ENCODE results near the gene ZNF627. TPM values are rescaled to one million over a fixed set of nuclear protein-coding genes. Genes with fewer than 3 reads are reported as not detected.
"Not testable (repeated sequence)": the region's sequence is repeated elsewhere in the genome, so short reads cannot be mapped to it uniquely, and the experiment has no call there.

The ZNF627 gene
- total and polyA plus RNA-seq, 4 donors: 30.2 to 43.3 (median 37.9) TPM

DNA sequence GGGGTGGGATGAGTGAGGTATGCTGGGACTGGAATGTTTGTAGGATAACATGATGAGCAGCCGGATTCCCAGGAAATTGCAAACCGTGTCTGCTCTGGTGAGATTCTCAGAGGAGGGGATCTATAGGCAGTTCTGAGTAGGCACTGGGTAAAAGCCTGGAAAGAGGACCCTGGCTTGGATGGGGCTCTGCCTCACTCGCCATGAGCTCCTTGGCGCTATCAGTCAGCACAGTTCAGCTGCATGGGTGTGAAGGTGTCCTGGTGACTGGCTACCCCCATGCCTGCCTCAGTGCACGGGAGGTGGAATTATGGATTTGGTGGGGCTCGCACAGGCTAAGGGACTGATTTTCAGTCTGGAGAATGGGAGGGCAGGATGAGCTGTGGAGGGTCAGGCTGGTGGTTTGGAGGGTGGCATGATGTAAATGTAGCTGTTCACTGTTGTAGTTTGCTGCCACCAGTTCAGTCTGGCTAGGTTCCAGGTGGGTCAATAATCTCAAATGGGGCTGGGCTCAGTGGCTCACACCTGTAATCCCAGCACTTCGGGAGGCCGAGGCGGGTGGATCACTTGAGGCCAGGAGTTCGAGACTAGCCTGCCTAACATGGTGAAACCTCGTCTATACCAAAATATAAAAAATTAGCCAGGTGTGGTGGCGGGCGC lies 9.2 kb upstream of the ZNF627 start:
- Histone ChIP-seq H3K27ac (ENCODE audit: low read depth, low read length) (no peak overlapping the region), H3K9me3 (ENCODE audit: control insufficient read depth, insufficient read depth, low read length) (no peaks in the 10 kb centered on the region), H3K36me3 (ENCODE audit: control insufficient read depth, insufficient read depth, low read length) (no peaks in the 10 kb centered on the region), H3K4me1 (ENCODE audit: control insufficient read depth, insufficient read depth, low read length) (no peaks in the 10 kb centered on the region), H3K27me3 (ENCODE audit: control insufficient read depth, insufficient read depth, low read length) (no peaks in the 10 kb centered on the region), H3K4me3 (ENCODE audit: low read depth, low read length) (no peak overlapping the region)
- no peak for DNase-seq (ENCODE audit: low read depth in 4 of 6, low spot score in 6 of 6)
- WGBS (ENCODE audit: insufficient coverage): 65% methylated on average over 7 of the region's 13 CpGs

DNA sequence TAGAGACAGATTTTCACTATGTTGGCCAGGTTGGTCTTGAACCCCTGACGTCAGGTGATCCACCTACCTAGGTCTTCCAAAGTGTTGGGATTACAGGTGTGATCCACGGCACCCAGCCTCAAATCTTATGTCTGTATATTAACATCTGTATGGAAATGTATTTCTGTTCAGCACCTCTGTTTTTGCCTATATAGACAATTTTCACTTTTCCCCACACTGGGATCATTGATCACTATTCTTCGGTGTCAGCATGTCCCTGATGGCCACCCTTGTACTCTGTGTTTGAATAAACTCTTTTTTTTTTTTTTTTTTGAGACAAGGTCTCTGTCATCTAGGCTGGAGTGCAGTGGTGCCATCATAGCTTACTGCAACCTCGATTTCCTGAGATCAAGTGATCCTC lies 3.2 kb upstream of the ZNF627 start:
- H3K4me1 ChIP-seq (ENCODE audit: control insufficient read depth, insufficient read depth, low read length): peaks cover 16% of the 10 kb centered on the region
- no peaks in the 10 kb centered on the region for H3K9me3 ChIP-seq (ENCODE audit: control insufficient read depth, insufficient read depth, low read length)
- no peak overlapping the region for H3K27ac ChIP-seq (ENCODE audit: low read depth, low read length)
- no peak overlapping the region for H3K4me3 ChIP-seq (ENCODE audit: low read depth, low read length)
- WGBS (ENCODE audit: insufficient coverage): no CpG with 5 or more reads among the region's 4 CpGs
- DNase-seq (ENCODE audit: low read depth in 4 of 6, low spot score in 6 of 6): no peak
- peaks cover 7% of the 10 kb centered on the region for H3K36me3 ChIP-seq (ENCODE audit: control insufficient read depth, insufficient read depth, low read length)
- no peaks in the 10 kb centered on the region for H3K27me3 ChIP-seq (ENCODE audit: control insufficient read depth, insufficient read depth, low read length)

DNA sequence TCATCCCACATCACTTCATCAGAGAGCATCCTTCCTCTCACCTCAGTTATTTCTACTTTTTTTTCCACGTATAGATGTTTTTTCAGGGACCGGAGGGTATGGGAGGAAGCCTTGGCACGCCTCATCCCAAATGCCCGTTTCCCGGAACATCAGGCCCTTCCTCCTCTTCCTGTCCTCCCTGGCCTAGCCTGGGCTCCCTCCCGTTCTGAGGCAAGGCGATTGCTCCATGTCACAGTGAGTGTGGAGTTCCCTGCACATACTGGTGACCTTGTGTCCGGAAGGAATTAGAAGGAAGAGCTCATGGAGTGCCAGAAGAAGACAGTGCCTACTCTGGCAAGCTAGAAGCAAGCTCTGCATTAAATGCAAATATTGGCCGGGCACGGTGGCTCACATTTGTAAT lies 1.1 kb upstream of the ZNF627 start:
- Histone ChIP-seq H3K4me1 (ENCODE audit: control insufficient read depth, insufficient read depth, low read length) (peaks cover 17% of the 10 kb centered on the region), H3K36me3 (ENCODE audit: control insufficient read depth, insufficient read depth, low read length) (peaks cover 11% of the 10 kb centered on the region), H3K27me3 (ENCODE audit: control insufficient read depth, insufficient read depth, low read length) (no peaks in the 10 kb centered on the region), H3K27ac (ENCODE audit: low read depth, low read length) (no peak overlapping the region), H3K9me3 (ENCODE audit: control insufficient read depth, insufficient read depth, low read length) (no peaks in the 10 kb centered on the region), H3K4me3 (ENCODE audit: low read depth, low read length) (no peak overlapping the region)
- no peak for DNase-seq (ENCODE audit: low read depth in 4 of 6, low spot score in 6 of 6)
- WGBS (ENCODE audit: insufficient coverage): 95% methylated on average over 10 of the region's 10 CpGs

DNA sequence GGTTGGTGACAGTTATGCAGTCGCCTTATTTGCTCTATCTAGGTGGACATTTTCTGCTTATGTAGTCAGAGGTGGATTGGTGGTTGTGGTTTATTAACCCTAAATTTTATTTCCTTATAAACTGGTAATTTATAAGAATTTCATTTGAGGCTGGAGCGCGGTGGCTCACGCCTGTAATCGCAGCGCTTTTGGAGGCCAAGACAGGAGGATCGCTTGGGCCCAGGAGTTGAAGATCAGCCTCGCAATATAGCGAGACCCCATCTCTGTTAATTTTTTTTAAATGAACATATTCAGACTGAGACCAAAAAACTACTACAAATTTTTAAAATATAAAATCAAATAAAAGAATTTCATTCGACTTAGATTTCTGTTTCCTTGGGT lies 810 bp downstream of the ZNF627 start:
- H3K4me1 ChIP-seq (ENCODE audit: control insufficient read depth, insufficient read depth, low read length): peaks cover 17% of the 10 kb centered on the region
- DNase-seq (ENCODE audit: low read depth in 4 of 6, low spot score in 6 of 6): no peak
- H3K27ac ChIP-seq (ENCODE audit: low read depth, low read length): peak overlapping the region; percentile 97
- H3K36me3 ChIP-seq (ENCODE audit: control insufficient read depth, insufficient read depth, low read length): peaks cover 11% of the 10 kb centered on the region
- 50% methylated on average over 2 of the region's 10 CpGs for WGBS (ENCODE audit: insufficient coverage)
- H3K9me3 ChIP-seq (ENCODE audit: control insufficient read depth, insufficient read depth, low read length): no peaks in the 10 kb centered on the region
- no peaks in the 10 kb centered on the region for H3K27me3 ChIP-seq (ENCODE audit: control insufficient read depth, insufficient read depth, low read length)
- peak overlapping the region; percentile 97 for H3K4me3 ChIP-seq (ENCODE audit: low read depth, low read length)

DNA sequence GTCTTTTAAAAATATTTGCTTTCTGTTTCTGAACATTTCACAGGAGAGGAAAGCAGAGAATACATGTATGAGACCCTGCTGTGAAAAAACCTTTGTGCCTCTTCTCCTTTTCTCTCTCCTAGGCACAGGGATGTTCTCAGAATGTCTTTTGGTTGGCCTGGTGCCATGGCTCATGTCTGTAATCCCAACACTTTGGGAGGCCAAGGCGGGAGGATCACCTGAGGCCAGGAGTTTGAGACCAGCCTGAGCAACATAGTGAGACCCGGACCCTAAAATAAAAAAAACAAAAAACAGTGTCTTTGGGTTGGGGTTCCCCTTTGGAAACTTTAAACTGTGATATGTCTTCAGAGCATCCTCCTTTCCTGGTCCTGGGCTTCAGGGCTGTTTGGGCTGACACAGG lies 1.5 kb downstream of the ZNF627 start:
- no peak overlapping the region for H3K27ac ChIP-seq (ENCODE audit: low read depth, low read length)
- H3K36me3 ChIP-seq (ENCODE audit: control insufficient read depth, insufficient read depth, low read length): peaks cover 11% of the 10 kb centered on the region
- no peak overlapping the region for H3K4me3 ChIP-seq (ENCODE audit: low read depth, low read length)
- no CpG with 5 or more reads among the region's 2 CpGs for WGBS (ENCODE audit: insufficient coverage)
- H3K27me3 ChIP-seq (ENCODE audit: control insufficient read depth, insufficient read depth, low read length): no peaks in the 10 kb centered on the region
- DNase-seq (ENCODE audit: low read depth in 4 of 6, low spot score in 6 of 6): no peak
- H3K4me1 ChIP-seq (ENCODE audit: control insufficient read depth, insufficient read depth, low read length): peaks cover 17% of the 10 kb centered on the region
- H3K9me3 ChIP-seq (ENCODE audit: control insufficient read depth, insufficient read depth, low read length): no peaks in the 10 kb centered on the region

DNA sequence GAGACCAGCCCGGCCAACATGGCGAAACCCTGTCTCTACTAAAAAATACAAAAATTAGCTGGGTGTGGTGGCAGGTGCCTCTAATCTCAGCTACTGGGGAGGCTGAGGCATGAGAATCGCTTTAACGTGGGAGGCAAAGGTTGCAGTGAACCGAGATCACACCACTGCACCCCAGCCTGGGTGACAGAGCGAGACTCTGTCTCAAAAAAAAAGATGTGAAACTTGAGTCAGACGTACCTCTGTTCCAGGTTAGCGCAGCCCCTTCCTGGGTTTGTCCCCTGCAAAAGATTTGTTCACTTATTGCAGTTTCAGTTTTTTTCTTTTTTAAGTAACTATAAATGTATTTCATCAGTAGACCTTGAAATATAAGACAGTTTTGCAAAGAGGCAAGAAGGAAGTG lies 2.4 kb downstream of the ZNF627 start:
- H3K9me3 ChIP-seq (ENCODE audit: control insufficient read depth, insufficient read depth, low read length); H3K27me3 ChIP-seq (ENCODE audit: control insufficient read depth, insufficient read depth, low read length): not testable (repeated sequence)
- WGBS (ENCODE audit: insufficient coverage): 98% methylated on average over 4 of the region's 8 CpGs

DNA sequence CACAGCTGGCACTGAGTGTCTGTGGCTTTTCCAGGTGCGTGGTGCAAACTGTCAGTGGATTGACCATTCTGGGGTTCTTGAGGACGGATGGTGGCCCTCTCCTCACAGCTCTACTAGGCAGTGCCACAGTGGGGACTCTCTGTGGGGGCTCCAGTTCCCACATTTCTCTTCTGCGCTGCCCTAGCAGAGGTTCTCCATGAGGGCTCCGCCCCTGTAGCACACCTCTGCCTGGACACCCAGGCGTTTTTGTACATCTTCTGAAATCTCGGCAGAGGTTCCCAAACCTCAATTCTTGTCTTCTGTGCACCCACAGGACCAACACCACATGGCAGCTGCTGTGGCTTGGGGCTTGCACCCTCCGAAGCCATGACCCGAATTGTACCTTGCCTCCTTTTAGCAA lies 9.2 kb downstream of the ZNF627 start:
- Histone ChIP-seq H3K36me3 (ENCODE audit: control insufficient read depth, insufficient read depth, low read length) (peaks cover 14% of the 10 kb centered on the region), H3K27ac (ENCODE audit: low read depth, low read length) (no peak overlapping the region), H3K4me3 (ENCODE audit: low read depth, low read length) (no peak overlapping the region), H3K4me1 (ENCODE audit: control insufficient read depth, insufficient read depth, low read length) (no peaks in the 10 kb centered on the region), H3K27me3 (ENCODE audit: control insufficient read depth, insufficient read depth, low read length) (no peaks in the 10 kb centered on the region), H3K9me3 (ENCODE audit: control insufficient read depth, insufficient read depth, low read length) (peaks cover 11% of the 10 kb centered on the region)
- DNase-seq (ENCODE audit: low read depth in 4 of 6, low spot score in 6 of 6): no peak
- 98% methylated on average over 7 of the region's 8 CpGs for WGBS (ENCODE audit: insufficient coverage)

More for the DNA sequence above, 2.4 kb downstream of the ZNF627 start:
- H3K36me3 ChIP-seq (ENCODE audit: control insufficient read depth, insufficient read depth, low read length): peaks cover 15% of the 10 kb centered on the region
- not testable (repeated sequence) for DNase-seq (ENCODE audit: low read depth in 4 of 6, low spot score in 6 of 6); H3K4me3 ChIP-seq (ENCODE audit: low read depth, low read length); H3K27ac ChIP-seq (ENCODE audit: low read depth, low read length)
- H3K4me1 ChIP-seq (ENCODE audit: control insufficient read depth, insufficient read depth, low read length): peaks cover 17% of the 10 kb centered on the region

DNA sequence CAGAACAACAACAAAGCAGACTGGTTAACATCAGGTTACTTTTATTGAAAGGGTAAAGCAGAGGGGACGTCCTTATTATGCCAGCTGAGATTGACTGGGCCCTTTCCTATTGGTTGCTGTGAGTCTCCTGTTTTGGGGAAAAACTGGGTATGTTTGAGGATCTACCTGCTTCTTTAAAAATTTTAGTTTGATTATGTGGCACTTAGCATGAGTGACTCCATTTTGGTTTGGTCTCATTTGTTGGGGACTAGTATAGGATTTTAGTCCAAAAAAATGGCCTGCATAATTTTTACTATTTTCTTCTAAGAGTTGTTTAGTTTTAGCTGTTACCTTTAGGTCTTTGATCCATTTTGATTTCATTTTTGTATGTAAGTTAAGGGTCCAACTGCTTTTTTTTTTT lies 14.4 kb downstream of the ZNF627 start:
- WGBS (ENCODE audit: insufficient coverage): 40% methylated on average over 1 of the region's 1 CpG
- Histone ChIP-seq H3K4me3 (ENCODE audit: low read depth, low read length) (no peak overlapping the region), H3K27ac (ENCODE audit: low read depth, low read length) (no peak overlapping the region), H3K36me3 (ENCODE audit: control insufficient read depth, insufficient read depth, low read length) (peaks cover 26% of the 10 kb centered on the region), H3K27me3 (ENCODE audit: control insufficient read depth, insufficient read depth, low read length) (no peaks in the 10 kb centered on the region), H3K9me3 (ENCODE audit: control insufficient read depth, insufficient read depth, low read length) (peaks cover 3% of the 10 kb centered on the region), H3K4me1 (ENCODE audit: control insufficient read depth, insufficient read depth, low read length) (no peaks in the 10 kb centered on the region)
- no peak for DNase-seq (ENCODE audit: low read depth in 4 of 6, low spot score in 6 of 6)

DNA sequence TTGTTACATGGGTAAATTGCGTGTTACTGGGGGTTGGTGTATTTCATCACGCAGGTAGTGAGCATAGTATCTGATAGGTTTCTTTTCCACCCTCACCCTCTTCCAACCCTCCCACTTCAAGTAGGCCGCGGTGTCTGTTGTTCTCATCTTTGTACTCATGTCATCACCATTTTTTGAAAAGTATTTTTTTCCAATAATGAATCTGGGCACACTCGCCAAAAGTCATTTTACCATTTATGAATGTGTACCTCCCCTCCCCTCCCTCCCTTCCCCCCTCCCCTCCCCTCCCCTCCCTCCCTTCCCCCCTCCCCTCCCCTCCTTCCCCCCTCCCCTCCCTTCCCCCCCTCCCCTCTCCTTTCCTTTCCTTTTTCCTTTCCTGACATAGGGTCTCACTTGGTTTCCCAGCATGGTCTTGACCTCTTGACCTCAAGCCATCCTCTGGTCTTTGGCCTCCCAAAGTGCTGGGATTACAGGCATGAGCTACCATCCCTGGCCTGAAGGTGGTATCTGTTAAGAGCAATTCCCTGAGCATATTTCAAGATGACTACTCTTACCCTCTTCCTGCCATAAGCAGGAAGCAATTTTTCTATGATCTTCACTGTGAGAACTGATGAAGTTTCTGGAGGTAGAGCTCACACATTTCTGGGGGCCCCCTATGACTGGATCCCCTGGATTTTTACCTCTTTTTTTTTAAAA lies 15.7 kb downstream of the ZNF627 start:
- no CpG with 5 or more reads among the region's 5 CpGs for WGBS (ENCODE audit: insufficient coverage)
- Histone ChIP-seq H3K27me3 (ENCODE audit: control insufficient read depth, insufficient read depth, low read length) (no peaks in the 10 kb centered on the region), H3K9me3 (ENCODE audit: control insufficient read depth, insufficient read depth, low read length) (peaks cover 11% of the 10 kb centered on the region), H3K36me3 (ENCODE audit: control insufficient read depth, insufficient read depth, low read length) (peaks cover 37% of the 10 kb centered on the region), H3K4me3 (ENCODE audit: low read depth, low read length) (no peak overlapping the region), H3K4me1 (ENCODE audit: control insufficient read depth, insufficient read depth, low read length) (no peaks in the 10 kb centered on the region), H3K27ac (ENCODE audit: low read depth, low read length) (no peak overlapping the region)
- no peak for DNase-seq (ENCODE audit: low read depth in 4 of 6, low spot score in 6 of 6)
